Measurements from ENCODE around the gene ANGPTL7.

ANGPTL7 gene

DNA sequence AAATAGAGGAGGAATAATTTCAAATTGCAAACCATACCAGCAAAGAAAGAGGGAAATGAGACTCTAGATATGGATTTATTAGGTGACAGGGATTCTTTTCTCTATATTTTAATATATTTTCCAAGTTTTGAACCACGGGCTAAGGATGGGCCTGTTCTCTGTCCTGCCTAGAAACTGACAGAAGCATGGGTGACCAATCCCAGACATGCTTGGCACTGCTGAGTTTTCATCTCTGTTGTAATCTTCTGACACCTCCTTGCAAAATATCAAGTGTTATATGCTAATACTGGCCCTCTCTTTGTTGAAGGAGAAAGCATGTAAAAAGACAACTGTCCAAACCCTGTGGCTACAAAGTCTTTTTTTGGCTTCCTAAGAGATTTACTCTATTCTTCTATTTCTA, 774 bp upstream of the ANGPTL7 start:
- TF ChIP-seq CTCF (conservative IDR thresholded peaks at IDR 0.05; ENCODE audit: low read depth, low read length): no peak
- no peak overlapping the region for H3K4me3 ChIP-seq (ENCODE audit: low read length)
- DNase-seq (ENCODE audit: low read depth): no peak

DNA sequence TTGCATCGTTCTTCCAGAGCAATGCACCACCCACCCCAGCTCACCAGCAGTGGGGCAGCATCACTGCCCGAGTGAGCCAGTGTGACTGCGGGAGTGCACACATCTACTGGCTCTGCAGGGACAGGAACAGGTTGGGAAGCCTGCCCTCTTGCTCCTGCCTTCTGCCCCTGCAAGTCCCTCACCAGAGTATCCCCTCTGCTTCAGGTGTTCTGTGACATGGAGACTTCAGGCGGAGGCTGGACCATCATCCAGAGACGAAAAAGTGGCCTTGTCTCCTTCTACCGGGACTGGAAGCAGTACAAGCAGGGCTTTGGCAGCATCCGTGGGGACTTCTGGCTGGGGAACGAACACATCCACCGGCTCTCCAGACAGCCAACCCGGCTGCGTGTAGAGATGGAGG, 4.2 kb downstream of the ANGPTL7 start:
- no peak overlapping the region for H3K4me3 ChIP-seq (ENCODE audit: low read length)
- DNase-seq (ENCODE audit: low read depth): no peak
- no peak for TF ChIP-seq CTCF (conservative IDR thresholded peaks at IDR 0.05; ENCODE audit: low read depth, low read length)

- DNase-seq (ENCODE audit: low read depth): no peak
- no peak for TF ChIP-seq CTCF (conservative IDR thresholded peaks at IDR 0.05; ENCODE audit: low read depth, low read length)
- H3K4me3 ChIP-seq (ENCODE audit: low read length): no peak overlapping the region
Observed at GRCh38 chr1:11194407-11195176, 5.4 kb downstream of the ANGPTL7 start.

GRCh38 chr1:11196945-11197344, 7.8 kb downstream of the ANGPTL7 start:
- no peak overlapping the region for H3K4me3 ChIP-seq (ENCODE audit: low read length)
- no peak for TF ChIP-seq CTCF (conservative IDR thresholded peaks at IDR 0.05; ENCODE audit: low read depth, low read length)
- DNase-seq (ENCODE audit: low read depth): no peak

- TF ChIP-seq CTCF (conservative IDR thresholded peaks at IDR 0.05; ENCODE audit: low read depth, low read length): no peak
- no peak for DNase-seq (ENCODE audit: low read depth)
- no peak overlapping the region for H3K4me3 ChIP-seq (ENCODE audit: low read length)
Observed at GRCh38 chr1:11197359-11197758, 8.2 kb downstream of the ANGPTL7 start.

- TF ChIP-seq CTCF (conservative IDR thresholded peaks at IDR 0.05; ENCODE audit: low read depth, low read length): no peak
- no peak overlapping the region for H3K4me3 ChIP-seq (ENCODE audit: low read length)
- no peak for DNase-seq (ENCODE audit: low read depth)
Observed at GRCh38 chr1:11198257-11198656, 9.1 kb downstream of the ANGPTL7 start.

DNA sequence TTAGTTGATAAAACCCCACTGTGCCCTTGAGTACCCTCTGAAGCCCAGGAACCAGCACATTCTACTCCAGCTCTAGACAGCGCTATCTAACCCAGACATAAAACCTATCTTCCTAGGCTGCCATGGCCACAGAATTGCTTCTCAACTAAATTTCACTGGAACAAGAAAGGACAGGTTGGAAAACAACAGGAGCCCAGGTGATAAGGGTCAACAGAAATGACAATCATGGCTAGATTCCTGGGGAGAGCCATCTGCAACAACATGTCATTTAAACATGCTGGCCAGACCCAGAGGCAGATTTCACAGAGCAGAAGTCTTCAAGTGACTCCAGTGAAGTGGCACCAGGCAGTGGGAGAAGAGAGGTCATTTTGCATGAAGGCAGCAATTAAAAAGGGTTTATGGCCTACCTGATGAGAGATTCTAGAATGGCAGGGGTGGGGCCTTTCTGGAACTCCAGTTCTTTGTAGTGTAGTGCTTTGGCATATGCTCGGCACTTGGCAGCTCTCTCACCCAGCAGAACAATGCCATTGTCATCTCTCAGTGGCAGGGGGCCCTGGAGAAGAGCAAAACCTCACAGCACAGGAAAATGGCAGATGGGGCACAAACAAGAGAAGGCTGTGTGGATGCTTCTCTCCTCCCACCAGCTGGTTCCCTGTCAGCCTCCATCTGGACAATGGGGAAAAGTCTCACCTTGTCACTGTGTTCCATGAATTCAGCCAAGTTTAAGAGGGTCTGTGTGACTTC, 9.9 kb downstream of the ANGPTL7 start:
- DNase-seq (ENCODE audit: low read depth): no peak
- H3K4me3 ChIP-seq (ENCODE audit: low read length): no peak overlapping the region
- no peak for TF ChIP-seq CTCF (conservative IDR thresholded peaks at IDR 0.05; ENCODE audit: low read depth, low read length)

All from retinal pigment epithelial cell (primary cell).